Activated naive CD4-positive, alpha-beta T cell treated with anti-CD3 and anti-CD28 coated beads for 36 hours (primary cell): ENCODE measurements around the gene ST3GAL3. TPM values are rescaled to one million over a fixed set of nuclear protein-coding genes. Genes with fewer than 3 reads are reported as not detected.
"Not testable (repeated sequence)": the region's sequence is repeated elsewhere in the genome, so short reads cannot be mapped to it uniquely, and the experiment has no call there.

Source experiments
- CTCF ChIA-PET: fragments of 350-600 bp; sonication (Branson Sonifier 250); formaldehyde crosslinking; loops from one replicate; lab custom pipeline; 2021; ENCODE audit warnings: antibody characterized with exemption; lab: Charles Lee
- DNase-seq: peaks from one replicate; pipeline ENCODE4 v3.0.0-alpha.2; 2020
- H3K27ac Mint-ChIP-seq: one replicate; pipeline ENCODE4 v1.8.0; 2021; ENCODE audit warnings: mild to moderate bottlenecking, mixed read lengths
- H3K27me3 Mint-ChIP-seq: one replicate; pipeline ENCODE4 v1.8.0; 2021; ENCODE audit warnings: low read depth, mixed read lengths
- H3K36me3 Mint-ChIP-seq: one replicate; pipeline ENCODE4 v1.8.0; 2021; ENCODE audit warnings: low read depth, mixed read lengths
- H3K4me1 Mint-ChIP-seq: one replicate; pipeline ENCODE4 v1.8.0; 2021; ENCODE audit warnings: low read depth, mixed read lengths
- H3K4me3 Mint-ChIP-seq: one replicate; pipeline ENCODE4 v1.8.0; 2021; ENCODE audit warnings: mild to moderate bottlenecking, moderate library complexity, mixed read lengths
- H3K9me3 Mint-ChIP-seq: one replicate; pipeline ENCODE4 v1.8.0; 2021; ENCODE audit warnings: mixed read lengths
- intact Hi-C: fragments of 100-400 bp; cut with micrococcal nuclease; formaldehyde crosslinking; loops from one replicate; pipeline ENCODE4 v1.15.1; 2023
- total RNA-seq, 2 experiments: library from RNA; stranded (reverse); gene quantifications; one replicate each; pipeline ENCODE4 v1.2.3, GENCODE V29; 2021

ST3GAL3 gene
- total RNA-seq, 2 experiments from 2014 or later: 14.2 to 17.8 TPM

DNA sequence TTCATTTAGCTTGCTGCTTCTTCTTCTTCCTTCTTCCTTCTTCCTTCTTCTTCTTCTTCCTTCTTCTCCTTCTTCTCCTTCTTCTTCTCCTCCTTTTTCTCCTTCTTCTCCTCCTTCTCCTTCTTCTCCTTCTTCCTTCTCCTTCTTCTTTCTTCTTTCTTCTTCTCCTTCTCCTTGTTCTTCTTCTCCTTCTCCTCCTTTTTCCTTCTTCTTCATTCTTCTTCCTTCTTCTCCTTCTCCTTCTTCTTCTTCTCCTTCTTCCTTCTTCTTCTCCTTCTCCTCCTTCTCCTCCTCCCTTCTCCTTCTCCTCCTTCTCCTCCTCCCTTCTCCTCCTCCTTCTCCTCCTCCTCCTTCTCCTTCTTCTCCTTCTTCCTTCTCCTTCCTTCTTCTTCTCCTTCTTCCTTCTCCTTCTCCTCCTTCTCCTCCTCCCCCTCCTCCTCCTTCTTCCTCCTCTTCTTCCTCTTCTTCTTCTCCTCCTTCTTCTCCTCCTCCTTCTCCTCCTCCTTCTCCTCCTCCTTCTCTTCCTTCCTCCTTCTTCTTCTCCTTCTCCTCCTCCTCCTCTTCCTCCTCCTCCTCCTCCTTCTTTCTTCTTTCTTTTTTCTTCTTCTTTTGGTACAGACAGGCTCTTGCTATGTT is 110.1 kb downstream of the ST3GAL3 start:
- CTCF ChIA-PET: no interaction called here
- H3K27ac Mint-ChIP-seq: no peak overlapping the region
- no peaks in the 10 kb centered on the region for H3K27me3 Mint-ChIP-seq
- no peak overlapping the region for H3K4me3 Mint-ChIP-seq
- peaks cover 6% of the 10 kb centered on the region for H3K9me3 Mint-ChIP-seq
- peaks cover 49% of the 10 kb centered on the region for H3K36me3 Mint-ChIP-seq
- intact Hi-C loops: no loop called here
- DNase-seq: no peak
- no peaks in the 10 kb centered on the region for H3K4me1 Mint-ChIP-seq

- peaks cover 6% of the 10 kb centered on the region for H3K9me3 Mint-ChIP-seq
- no peak for DNase-seq
- no peaks in the 10 kb centered on the region for H3K4me1 Mint-ChIP-seq
- no peaks in the 10 kb centered on the region for H3K27me3 Mint-ChIP-seq
- peaks cover 49% of the 10 kb centered on the region for H3K36me3 Mint-ChIP-seq
- intact Hi-C loops: no loop called here
- H3K27ac Mint-ChIP-seq: no peak overlapping the region
- H3K4me3 Mint-ChIP-seq: no peak overlapping the region
- CTCF ChIA-PET: no interaction called here
Observed at GRCh38 chr1:43818691-43819090, 111.4 kb downstream of the ST3GAL3 start.

DNA sequence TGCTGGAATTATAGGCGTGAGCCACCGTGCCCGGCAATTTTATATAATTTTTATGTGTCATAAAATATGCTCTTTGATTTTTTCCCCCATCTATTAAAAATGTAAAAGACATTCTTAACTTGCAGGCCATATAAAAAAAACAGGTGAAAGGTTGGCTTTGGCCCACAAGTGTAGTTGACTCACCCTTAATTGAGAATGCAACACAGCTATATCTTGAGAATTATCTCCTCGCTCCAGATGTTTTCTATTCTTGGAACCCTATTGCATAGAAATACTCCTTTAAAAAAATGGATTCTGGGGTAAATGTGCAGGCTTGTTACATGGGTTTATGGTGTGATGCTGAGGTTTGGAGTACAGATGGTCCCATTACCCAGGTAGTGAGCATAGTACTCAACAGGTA is 112.0 kb downstream of the ST3GAL3 start:
- no peak for DNase-seq
- no peak overlapping the region for H3K27ac Mint-ChIP-seq
- no peak overlapping the region for H3K4me3 Mint-ChIP-seq
- intact Hi-C loops: no loop called here
- H3K4me1 Mint-ChIP-seq: no peaks in the 10 kb centered on the region
- no peaks in the 10 kb centered on the region for H3K27me3 Mint-ChIP-seq
- CTCF ChIA-PET: no interaction called here
- H3K9me3 Mint-ChIP-seq: peaks cover 6% of the 10 kb centered on the region
- peaks cover 47% of the 10 kb centered on the region for H3K36me3 Mint-ChIP-seq

DNA sequence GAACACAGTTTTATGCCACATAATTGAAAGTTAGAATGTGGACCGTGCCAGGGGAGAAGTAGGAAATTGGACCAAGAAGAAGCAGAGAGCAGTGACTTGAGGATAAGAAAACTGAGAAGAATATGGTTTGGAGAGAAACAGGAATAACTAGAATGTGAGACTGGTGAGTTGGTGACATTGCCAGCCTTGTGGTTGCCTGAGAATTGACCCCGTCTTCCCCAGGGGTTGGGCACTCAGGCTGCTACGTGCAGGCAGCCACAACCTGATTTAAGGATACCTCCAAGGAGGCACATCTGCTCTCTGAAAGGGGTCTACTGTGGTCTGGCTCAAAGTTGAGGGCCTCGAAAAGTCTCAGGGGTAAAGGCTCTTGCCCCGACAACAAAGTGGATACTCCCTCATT is 114.1 kb downstream of the ST3GAL3 start:
- CTCF ChIA-PET: no interaction called here
- Mint-ChIP-seq H3K36me3 (peaks cover 32% of the 10 kb centered on the region), H3K4me3 (no peak overlapping the region)

DNA sequence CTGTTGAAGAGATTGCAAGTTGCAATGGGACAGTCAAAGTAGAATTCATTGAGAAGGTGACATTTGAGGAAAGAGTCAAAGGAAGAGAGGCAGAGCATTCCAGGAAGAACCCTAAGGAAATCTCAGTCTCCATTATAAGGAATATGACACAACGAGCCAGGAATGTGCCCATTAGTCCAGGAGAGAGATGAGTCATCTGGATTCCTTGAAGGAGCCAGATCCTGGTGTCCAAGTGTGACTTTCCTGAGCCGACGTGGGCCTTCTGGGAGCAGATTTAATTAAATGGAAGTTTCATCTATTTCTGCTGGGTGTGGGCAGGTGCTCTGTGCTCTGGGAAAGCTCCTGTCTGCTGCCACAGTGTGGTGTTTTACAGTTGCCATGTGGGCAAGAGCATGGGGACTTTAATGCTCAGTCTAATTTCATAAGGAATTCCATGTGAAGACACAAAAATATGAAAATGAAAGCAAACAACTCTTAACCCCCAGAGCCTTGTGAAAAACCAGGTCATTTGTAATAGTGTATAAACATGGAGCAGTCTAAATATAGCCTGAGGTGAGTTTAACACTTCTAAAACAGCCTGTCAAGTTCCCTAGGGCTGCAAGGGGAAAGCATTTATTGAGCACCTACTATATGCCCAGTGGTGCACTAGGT is 114.8 kb downstream of the ST3GAL3 start:
- H3K9me3 Mint-ChIP-seq: peaks cover 5% of the 10 kb centered on the region
- H3K27me3 Mint-ChIP-seq: no peaks in the 10 kb centered on the region
- H3K36me3 Mint-ChIP-seq: peaks cover 31% of the 10 kb centered on the region
- intact Hi-C loops: no loop called here
- DNase-seq: no peak
- H3K4me1 Mint-ChIP-seq: no peaks in the 10 kb centered on the region
- H3K4me3 Mint-ChIP-seq: no peak overlapping the region
- H3K27ac Mint-ChIP-seq: no peak overlapping the region
- CTCF ChIA-PET: no interaction called here

More for the DNA sequence above, 114.1 kb downstream of the ST3GAL3 start:
- no peaks in the 10 kb centered on the region for H3K4me1 Mint-ChIP-seq
- H3K9me3 Mint-ChIP-seq: peaks cover 5% of the 10 kb centered on the region
- no peaks in the 10 kb centered on the region for H3K27me3 Mint-ChIP-seq
- no peak overlapping the region for H3K27ac Mint-ChIP-seq
- intact Hi-C loops: no loop called here
- DNase-seq: no peak

GRCh38 chr1:43824795-43825194 is 117.5 kb downstream of the ST3GAL3 start:
- CTCF ChIA-PET: no interaction called here
- H3K9me3 Mint-ChIP-seq: no peaks in the 10 kb centered on the region
- intact Hi-C loops: no loop called here

DNA sequence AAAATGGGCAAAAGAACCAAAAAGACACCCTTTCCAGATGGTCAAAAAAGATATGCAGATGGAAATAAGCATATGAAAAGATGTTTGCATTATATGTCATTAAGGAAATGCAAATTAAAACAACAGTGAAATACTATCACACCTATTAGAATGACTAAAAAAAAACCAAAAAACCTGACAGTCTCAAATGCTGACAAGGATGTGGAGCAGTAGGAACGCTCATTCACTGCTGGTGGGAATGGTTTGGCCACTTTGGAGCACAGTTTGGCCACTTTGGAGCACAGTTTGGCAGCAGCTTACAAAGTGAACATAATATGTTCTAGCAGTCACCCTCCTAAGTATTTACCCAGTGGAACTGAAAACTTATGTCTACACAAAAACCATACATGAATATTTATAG is 121.2 kb downstream of the ST3GAL3 start:
- Mint-ChIP-seq H3K4me3 (no peak overlapping the region), H3K27me3 (no peaks in the 10 kb centered on the region), H3K4me1 (peaks cover 27% of the 10 kb centered on the region), H3K36me3 (peaks cover 5% of the 10 kb centered on the region), H3K27ac (no peak overlapping the region), H3K9me3 (no peaks in the 10 kb centered on the region)
- CTCF ChIA-PET: interaction anchor here (0.6 to 0.7 kb wide), 2 partner anchors 117 to 745 kb away, joined by 3 read pairs; no protein-coding TSS in a partner anchor
- DNase-seq: no peak
- intact Hi-C loops: no loop called here

More at GRCh38 chr1:43824795-43825194, 117.5 kb downstream of the ST3GAL3 start:
- Mint-ChIP-seq H3K4me1 (no peaks in the 10 kb centered on the region), H3K27ac (no peak overlapping the region), H3K4me3 (no peak overlapping the region), H3K27me3 (no peaks in the 10 kb centered on the region), H3K36me3 (peaks cover 11% of the 10 kb centered on the region)
- no peak for DNase-seq

DNA sequence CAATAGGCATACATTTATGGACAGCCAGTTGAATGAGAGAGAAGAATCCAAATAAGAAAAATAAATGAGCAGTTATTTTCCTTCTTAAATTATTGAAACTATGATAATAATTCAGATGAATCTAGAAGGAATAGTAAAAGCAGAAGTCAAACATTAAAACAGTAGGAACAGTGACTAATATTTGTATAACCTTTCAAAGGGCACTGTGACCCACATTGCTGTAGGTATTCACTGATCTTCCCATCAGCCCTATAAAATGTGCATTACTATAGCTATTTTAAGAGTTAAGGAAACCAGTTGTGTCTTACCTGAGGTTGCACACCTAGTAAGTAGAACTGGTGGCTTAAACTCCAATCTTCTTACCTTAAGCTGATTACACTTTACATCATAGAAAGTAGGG is 123.5 kb downstream of the ST3GAL3 start:
- no peak overlapping the region for H3K4me3 Mint-ChIP-seq
- no peaks in the 10 kb centered on the region for H3K27me3 Mint-ChIP-seq
- H3K4me1 Mint-ChIP-seq: peaks cover 48% of the 10 kb centered on the region
- no peak for DNase-seq
- no peaks in the 10 kb centered on the region for H3K9me3 Mint-ChIP-seq
- peaks cover 2% of the 10 kb centered on the region for H3K36me3 Mint-ChIP-seq
- CTCF ChIA-PET: no interaction called here
- no peak overlapping the region for H3K27ac Mint-ChIP-seq
- intact Hi-C loops: loop anchor here (5.0 kb wide), 1 partner anchor 101 kb away; the partner anchor contains the start of gene ARTN

DNA sequence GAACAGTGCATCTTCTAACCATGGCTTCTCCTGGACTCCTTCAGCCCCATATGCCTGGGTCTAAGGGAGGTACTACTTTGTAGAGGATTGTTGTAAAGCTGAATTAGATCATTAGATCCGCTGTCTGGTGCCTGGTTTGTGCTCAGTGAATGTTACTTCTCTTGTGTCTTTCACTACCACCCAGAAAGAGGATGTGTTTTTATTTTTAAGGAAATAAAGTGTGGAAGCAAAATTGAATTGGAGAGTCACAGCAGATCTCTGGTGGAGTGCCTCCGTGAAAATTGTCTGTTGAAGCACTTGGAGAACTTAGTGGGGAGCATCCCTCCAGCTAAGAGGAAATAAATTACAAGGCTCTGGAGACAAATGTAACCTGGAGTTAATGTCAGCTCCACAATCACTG is 124.5 kb downstream of the ST3GAL3 start:
- H3K4me1 Mint-ChIP-seq: peaks cover 58% of the 10 kb centered on the region
- intact Hi-C loops: loop anchor here (5.0 kb wide), 1 partner anchor 100 kb away; the partner anchor contains the start of gene ARTN
- no peaks in the 10 kb centered on the region for H3K27me3 Mint-ChIP-seq

DNA sequence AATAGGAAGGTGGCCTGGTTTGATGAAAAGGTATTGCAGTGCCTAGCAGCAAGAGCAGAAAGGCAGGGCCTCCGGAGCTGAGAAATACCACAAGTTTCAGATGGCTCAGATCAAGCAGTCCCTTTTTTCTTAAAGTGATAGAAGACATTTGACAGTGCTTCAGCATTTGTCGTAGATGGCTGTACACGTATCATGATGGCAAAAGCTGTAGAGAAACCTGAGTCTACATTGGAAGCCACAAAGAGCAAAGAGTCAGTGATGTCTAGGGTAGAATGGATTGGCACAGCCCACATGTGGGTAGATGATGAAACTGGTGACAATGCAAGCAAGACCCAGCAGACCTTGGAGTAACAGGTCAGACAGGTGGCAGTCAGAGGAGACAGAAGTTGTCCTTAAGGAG is 124.9 kb downstream of the ST3GAL3 start:
- DNase-seq: peak; percentile 39
- CTCF ChIA-PET: interaction anchor here (1.2 kb wide), 1 partner anchor 103 kb away, joined by 3 read pairs; no protein-coding TSS in a partner anchor
- H3K36me3 Mint-ChIP-seq: no peaks in the 10 kb centered on the region
- peaks cover 61% of the 10 kb centered on the region for H3K4me1 Mint-ChIP-seq
- H3K27ac Mint-ChIP-seq: no peak overlapping the region
- intact Hi-C loops: loop anchor here (5.0 kb wide), 1 partner anchor 100 kb away; the partner anchor contains the start of gene ARTN
- H3K27me3 Mint-ChIP-seq: no peaks in the 10 kb centered on the region
- no peaks in the 10 kb centered on the region for H3K9me3 Mint-ChIP-seq
- no peak overlapping the region for H3K4me3 Mint-ChIP-seq

More for the DNA sequence above, 124.5 kb downstream of the ST3GAL3 start:
- CTCF ChIA-PET: interaction anchor here (1.2 kb wide), 1 partner anchor 103 kb away, joined by 3 read pairs; no protein-coding TSS in a partner anchor
- H3K36me3 Mint-ChIP-seq: peaks cover under 1% of the 10 kb centered on the region
- no peak overlapping the region for H3K4me3 Mint-ChIP-seq
- H3K27ac Mint-ChIP-seq: no peak overlapping the region
- H3K9me3 Mint-ChIP-seq: no peaks in the 10 kb centered on the region
- DNase-seq: no peak

GRCh38 chr1:43832998-43833397 is 125.7 kb downstream of the ST3GAL3 start:
- Mint-ChIP-seq H3K27me3 (no peaks in the 10 kb centered on the region), H3K4me1 (peaks cover 61% of the 10 kb centered on the region), H3K27ac (no peak overlapping the region), H3K9me3 (no peaks in the 10 kb centered on the region), H3K4me3 (no peak overlapping the region), H3K36me3 (no peaks in the 10 kb centered on the region)
- no peak for DNase-seq
- CTCF ChIA-PET: no interaction called here
- intact Hi-C loops: loop anchor here (5.0 kb wide), 1 partner anchor 99 kb away; the partner anchor contains the start of gene ARTN

GRCh38 chr1:43833902-43834279 is 126.6 kb downstream of the ST3GAL3 start:
- H3K4me3 Mint-ChIP-seq, H3K9me3 Mint-ChIP-seq, H3K36me3 Mint-ChIP-seq, DNase-seq, H3K27me3 Mint-ChIP-seq, H3K27ac Mint-ChIP-seq: not testable (repeated sequence)
- H3K4me1 Mint-ChIP-seq: peaks cover 61% of the 10 kb centered on the region
- intact Hi-C loops: loop anchor here (5.0 kb wide), 1 partner anchor 98 kb away; the partner anchor contains the start of gene ARTN
- CTCF ChIA-PET: interaction anchor here (0.5 kb wide), 1 partner anchor 89 kb away, joined by 5 read pairs; no protein-coding TSS in a partner anchor
